ENCODE measurements around the gene PIP5K1B.

The PIP5K1B gene

DNA sequence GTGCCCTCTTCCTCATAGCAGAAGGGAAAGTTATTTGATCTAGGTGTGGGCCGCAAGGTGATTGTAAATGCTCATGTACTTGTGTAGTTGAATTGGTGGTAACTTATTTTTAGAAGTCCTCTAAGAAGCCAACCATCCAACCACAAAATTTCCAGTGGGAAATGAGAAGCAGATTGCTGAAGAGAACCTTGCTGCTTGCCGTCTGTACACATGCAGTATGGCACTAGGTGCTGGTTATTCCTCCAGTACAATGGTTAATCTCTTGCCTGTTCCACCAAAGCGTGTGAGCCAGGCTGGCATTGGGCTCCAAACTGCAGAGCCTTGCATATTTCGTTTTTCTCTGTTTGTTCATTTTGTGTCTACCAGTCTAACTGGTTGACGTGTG is 28.0 kb downstream of the PIP5K1B start:
- TF ChIP-seq, protein P1, sequence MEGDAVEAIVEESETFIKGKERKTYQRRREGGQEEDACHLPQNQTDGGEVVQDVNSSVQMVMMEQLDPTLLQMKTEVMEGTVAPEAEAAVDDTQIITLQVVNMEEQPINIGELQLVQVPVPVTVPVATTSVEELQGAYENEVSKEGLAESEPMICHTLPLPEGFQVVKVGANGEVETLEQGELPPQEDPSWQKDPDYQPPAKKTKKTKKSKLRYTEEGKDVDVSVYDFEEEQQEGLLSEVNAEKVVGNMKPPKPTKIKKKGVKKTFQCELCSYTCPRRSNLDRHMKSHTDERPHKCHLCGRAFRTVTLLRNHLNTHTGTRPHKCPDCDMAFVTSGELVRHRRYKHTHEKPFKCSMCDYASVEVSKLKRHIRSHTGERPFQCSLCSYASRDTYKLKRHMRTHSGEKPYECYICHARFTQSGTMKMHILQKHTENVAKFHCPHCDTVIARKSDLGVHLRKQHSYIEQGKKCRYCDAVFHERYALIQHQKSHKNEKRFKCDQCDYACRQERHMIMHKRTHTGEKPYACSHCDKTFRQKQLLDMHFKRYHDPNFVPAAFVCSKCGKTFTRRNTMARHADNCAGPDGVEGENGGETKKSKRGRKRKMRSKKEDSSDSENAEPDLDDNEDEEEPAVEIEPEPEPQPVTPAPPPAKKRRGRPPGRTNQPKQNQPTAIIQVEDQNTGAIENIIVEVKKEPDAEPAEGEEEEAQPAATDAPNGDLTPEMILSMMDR (IDR thresholded peaks at IDR 0.05; ENCODE audit: low read depth, low read length) = no peak
- no peak overlapping the region for H3K4me3 ChIP-seq (ENCODE audit: low read depth, low read length)

DNA sequence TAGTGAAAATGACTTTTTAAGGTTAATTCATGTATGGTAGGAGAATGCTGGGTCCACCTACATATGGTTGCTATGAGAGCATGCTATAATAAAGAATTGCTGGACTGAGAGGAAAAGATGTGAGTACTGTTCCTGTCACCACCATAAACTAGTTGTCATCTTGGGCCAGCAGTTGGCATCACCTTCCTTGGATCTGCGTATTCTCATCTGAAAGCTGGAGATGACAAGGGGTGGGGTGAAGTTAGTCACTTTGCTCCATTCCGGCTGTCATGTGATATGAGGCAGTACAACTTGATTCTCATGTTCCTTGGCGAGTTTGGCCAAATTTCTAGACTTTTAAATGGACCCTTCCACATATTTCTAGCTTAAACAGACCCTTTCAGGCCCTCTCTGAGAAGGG is 33.3 kb downstream of the PIP5K1B start:
- TF ChIP-seq, protein P1 (IDR thresholded peaks at IDR 0.05; ENCODE audit: low read depth, low read length) = no peak
- no peak overlapping the region for H3K4me3 ChIP-seq (ENCODE audit: low read depth, low read length)

DNA sequence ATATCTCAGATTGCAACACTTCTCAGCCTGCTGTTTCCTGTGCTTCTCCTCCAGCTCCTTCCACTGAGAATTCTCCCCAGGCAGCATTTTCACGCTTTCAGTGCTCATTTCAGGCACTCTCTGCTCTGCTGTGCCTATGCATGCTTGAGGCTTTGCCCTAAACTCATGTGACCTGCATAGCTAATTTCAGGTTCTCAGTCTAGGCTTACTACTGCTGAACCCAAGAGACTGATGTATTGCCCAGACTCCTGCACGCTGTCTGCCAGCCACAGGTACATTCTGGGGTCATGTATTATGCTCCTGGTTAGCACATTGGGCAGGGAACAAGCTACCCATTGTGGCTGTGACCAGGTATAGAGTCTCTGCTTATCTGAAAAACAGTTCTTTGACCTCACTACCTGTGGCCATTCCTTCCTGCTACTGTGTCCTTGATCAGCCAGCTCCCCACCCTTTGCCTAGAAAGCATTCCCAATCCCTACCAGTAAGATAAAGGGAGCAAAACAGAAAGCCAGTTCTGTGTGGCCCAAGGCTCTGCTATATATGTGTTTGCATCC is 34.7 kb downstream of the PIP5K1B start:
- H3K4me3 ChIP-seq (ENCODE audit: low read depth, low read length) = no peak overlapping the region

GRCh38 chr9:68740561-68740960 is 35.5 kb downstream of the PIP5K1B start:
- no peak overlapping the region for H3K4me3 ChIP-seq (ENCODE audit: low read depth, low read length)
- TF ChIP-seq, protein P1 (IDR thresholded peaks at IDR 0.05; ENCODE audit: low read depth, low read length) = no peak

More for the DNA sequence above, 34.7 kb downstream of the PIP5K1B start:
- TF ChIP-seq, protein P1 (IDR thresholded peaks at IDR 0.05; ENCODE audit: low read depth, low read length) = no peak

- no peak overlapping the region for H3K4me3 ChIP-seq (ENCODE audit: low read depth, low read length)
- TF ChIP-seq, protein P1 (IDR thresholded peaks at IDR 0.05; ENCODE audit: low read depth, low read length) = no peak
These were observed 36.2 kb downstream of the PIP5K1B start for GRCh38 chr9:68741234-68741633.

- no peak overlapping the region for H3K4me3 ChIP-seq (ENCODE audit: low read depth, low read length)
- TF ChIP-seq, protein P1 (IDR thresholded peaks at IDR 0.05; ENCODE audit: low read depth, low read length) = no peak
These were observed 36.8 kb downstream of the PIP5K1B start for GRCh38 chr9:68741704-68742332.

DNA sequence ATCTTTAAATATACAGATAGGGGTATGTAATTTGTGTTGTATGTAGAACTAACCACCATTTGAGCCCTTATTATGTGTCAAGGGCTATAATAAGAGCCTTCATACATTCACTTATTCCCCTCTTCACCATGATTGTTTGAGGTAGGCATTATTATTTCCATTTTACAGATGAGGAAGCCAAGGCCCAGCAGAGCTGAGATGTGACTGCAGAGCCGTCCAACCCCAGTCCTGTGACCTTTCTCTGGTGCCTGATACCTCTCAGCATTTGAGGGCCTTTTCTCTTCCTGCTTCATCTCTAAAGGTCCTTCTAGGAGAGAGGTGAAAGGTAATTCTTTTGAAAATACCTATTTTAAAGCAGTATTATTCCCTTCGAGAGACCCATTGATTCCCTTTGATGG is 37.3 kb downstream of the PIP5K1B start:
- no peak overlapping the region for H3K4me3 ChIP-seq (ENCODE audit: low read depth, low read length)
- TF ChIP-seq, protein P1 (IDR thresholded peaks at IDR 0.05; ENCODE audit: low read depth, low read length) = no peak
